Ammon's horn (tissue), 1 donor: ENCODE results near the gene PLA2G12B.
A peak's percentile ranks its signal among the peaks of the same experiment; 100 is the strongest.

Experiments
- DNase-seq: peaks from one replicate; pipeline ENCODE4 v3.0.0-alpha.2; 2016; ENCODE audit warnings: low spot score

The PLA2G12B gene

GRCh38 chr10:72890086-72890485 is 64.5 kb downstream of the PLA2G12B start:
- no peak for DNase-seq

DNA sequence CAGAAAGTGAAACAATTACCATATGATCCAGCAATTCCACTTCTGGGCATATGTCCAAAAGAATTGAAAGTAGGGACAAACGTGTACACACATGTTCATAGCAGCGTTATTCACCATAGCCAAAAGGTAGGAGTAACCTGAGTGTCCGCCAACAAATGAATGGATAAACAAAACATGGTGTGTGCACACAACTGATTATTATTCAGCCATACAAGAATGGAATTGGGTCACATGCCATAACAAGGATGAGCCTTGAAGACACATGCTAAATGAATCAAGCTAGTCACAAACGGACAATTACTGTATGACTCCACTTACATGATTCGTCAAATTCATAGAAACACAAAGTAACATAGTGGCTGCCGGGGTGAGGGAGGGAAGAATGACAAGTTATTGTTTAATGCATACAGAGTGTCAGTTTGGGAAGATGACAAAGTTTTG is 65.2 kb downstream of the PLA2G12B start:
- peak; percentile 13 for DNase-seq

- no peak for DNase-seq
Measured at GRCh38 chr10:72888151-72888638, 66.4 kb downstream of the PLA2G12B start.

- peak; percentile 20 for DNase-seq
Measured at GRCh38 chr10:72887043-72887442, 67.6 kb downstream of the PLA2G12B start.

DNA sequence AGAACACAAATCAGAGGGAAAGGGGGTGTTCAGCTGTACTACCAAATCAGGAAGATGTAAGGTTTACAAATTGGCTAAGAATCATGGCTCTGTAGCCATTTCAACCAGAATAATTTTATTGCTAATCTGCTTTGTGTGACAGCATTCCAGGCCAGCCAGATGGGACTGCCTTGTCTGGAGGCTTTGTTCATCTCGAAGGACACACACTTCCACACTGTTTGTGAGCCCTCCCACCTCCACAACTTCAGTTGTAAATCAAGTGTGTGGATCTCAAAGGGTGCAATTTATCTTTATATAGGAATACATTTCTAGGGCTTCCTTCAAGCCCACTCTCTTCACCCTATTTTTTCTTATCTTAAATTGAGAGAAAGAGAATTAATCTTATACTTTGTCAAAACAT is 68.0 kb downstream of the PLA2G12B start:
- DNase-seq, result peak; percentile 33

GRCh38 chr10:72885953-72886352 is 68.7 kb downstream of the PLA2G12B start:
- no peak for DNase-seq
